GOT3 (cell line): ENCODE measurements around the gene RBM47.
"Not testable (repeated sequence)": the region's sequence is repeated elsewhere in the genome, so short reads cannot be mapped to it uniquely, and the experiment has no call there.

Experiments
- DNase-seq: peaks from one replicate; lab custom pipeline; 2025; ENCODE audit warnings: mixed read lengths; lab: John Stamatoyannopoulos, UW

Gene RBM47

DNA sequence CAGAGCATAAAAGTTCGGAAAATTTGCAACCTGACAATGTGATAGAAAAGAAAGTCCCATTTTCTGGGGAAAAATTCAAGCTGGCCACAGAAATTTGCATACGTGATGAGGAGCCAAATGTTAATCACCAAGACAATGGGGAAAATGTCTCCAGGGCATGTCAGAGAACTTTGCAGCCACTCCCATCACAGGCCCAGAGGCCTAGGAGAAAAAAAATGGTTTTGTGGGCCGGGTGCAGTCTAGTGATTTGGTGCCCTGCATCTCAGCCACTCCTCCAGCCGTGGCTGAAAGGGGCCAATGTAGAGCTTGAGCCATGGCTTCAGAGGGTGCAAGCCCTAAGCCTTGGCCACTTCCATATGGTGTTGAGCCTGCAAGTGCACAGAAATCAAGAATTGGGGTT, 223.3 kb downstream of the RBM47 start:
- no peak for DNase-seq

DNA sequence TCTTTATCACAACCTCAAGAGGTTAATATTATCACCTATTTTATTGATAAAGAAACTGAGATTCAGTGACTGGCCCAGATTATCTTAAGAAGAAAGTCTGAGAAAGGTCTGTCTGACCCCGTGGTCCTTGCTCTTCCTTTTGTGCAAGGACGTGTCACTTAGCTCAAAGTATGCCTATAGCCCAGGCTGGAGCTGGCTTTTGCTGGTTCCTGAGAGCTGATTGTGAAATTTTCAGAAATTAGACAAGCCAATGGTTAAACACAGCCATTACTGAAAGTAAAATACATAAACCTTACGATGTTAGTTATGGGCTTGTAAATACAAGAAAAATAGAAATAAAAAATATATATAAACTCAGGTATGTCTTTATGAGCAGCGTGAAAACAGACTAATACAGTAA, 224.5 kb downstream of the RBM47 start:
- no peak for DNase-seq

DNA sequence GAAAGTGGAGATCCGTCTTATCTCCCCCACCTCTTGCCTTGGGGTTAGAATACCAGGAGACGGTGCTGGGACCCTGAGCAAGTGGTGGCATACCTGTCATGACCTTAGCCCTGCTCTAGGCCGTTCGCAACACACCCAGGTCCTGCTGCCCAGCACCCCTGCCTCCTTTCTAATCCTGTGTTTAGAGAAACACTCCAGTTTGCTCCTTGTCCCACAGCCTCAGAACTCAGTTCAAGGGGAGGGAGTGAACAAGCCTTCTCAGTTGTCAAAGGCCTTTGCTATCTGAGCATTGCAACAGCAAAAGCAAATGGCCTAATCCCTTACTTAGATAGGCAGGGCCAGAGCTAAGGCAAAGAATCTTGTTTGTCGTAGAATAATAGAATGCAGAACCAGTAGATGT, 226.6 kb downstream of the RBM47 start:
- DNase-seq, result no peak

DNA sequence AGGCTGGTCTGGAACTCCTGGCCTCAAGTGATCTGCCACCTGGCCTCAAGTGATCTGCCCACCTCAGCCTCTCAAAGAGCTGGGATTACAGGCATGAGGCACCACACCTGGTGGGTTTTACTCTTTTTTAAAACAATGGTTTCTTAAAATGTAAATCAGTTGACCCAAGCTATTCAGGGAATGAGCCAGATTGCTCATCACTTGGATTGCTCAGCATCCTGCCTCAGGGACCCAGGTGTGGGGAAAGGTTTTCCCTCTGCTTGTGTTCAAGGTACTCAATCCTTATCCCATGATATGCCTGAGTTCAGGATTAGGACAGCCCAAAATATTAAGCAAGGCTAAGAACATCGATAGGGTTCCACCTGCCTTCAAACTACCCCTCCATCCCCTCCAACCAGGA, 227.1 kb downstream of the RBM47 start:
- DNase-seq, result no peak

DNA sequence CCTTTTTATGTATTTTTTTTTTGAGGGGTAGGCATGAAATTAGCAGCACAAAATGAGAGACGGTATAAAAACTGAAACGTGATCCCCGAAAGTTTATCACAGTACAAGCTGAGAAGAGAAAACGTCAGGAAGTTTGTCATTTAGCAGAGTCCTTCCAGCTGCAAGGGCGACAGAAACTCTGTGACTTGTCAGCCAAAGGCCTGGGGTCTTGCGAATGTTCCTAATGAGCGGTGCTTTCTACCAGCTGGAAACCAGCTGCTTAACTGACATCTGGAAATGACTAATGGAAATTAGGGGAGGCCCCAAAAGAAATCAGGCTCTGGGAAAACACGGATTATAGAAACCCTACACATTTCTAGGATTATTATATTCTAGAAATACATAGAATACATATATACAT, 228.0 kb downstream of the RBM47 start:
- DNase-seq, result no peak

DNA sequence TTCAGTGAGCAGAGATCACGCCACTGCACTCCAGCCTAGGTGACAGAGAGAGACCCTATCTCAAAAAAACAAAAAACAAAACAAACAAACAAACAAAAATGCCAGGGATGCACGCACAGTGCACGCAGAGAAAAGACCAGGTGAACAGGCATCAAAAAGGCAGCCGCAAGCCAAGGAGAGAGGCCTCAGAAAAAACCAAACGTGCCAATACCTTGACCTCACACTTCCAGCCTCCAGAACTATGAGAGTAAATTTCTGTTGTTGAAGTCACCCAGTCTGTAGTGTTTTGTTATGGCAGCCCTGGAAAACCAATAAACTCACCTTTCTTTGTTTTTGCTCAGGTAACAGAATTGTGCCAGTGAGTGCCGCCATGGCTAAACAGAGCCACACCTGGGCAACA, 228.6 kb downstream of the RBM47 start:
- no peak for DNase-seq

DNA sequence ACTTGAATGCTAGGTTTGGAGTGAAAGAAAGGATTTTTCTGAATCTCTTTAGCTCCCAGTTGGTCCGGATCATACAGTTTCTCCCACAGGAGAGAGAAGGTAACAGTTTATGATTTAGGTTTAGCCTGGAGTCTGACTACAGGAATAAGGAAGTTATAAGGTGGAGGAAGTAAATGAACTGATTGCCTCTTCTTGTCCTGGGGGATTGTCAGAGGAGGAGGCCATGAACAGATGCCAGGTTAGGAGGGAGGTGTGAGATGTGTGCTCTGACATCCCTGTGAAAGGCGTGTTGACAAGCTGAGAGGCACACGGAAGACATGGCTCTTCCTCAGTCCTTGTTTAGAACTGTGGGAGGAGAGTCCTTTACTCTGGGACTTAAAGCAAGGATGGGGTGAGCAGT, 230.1 kb downstream of the RBM47 start:
- no peak for DNase-seq

DNA sequence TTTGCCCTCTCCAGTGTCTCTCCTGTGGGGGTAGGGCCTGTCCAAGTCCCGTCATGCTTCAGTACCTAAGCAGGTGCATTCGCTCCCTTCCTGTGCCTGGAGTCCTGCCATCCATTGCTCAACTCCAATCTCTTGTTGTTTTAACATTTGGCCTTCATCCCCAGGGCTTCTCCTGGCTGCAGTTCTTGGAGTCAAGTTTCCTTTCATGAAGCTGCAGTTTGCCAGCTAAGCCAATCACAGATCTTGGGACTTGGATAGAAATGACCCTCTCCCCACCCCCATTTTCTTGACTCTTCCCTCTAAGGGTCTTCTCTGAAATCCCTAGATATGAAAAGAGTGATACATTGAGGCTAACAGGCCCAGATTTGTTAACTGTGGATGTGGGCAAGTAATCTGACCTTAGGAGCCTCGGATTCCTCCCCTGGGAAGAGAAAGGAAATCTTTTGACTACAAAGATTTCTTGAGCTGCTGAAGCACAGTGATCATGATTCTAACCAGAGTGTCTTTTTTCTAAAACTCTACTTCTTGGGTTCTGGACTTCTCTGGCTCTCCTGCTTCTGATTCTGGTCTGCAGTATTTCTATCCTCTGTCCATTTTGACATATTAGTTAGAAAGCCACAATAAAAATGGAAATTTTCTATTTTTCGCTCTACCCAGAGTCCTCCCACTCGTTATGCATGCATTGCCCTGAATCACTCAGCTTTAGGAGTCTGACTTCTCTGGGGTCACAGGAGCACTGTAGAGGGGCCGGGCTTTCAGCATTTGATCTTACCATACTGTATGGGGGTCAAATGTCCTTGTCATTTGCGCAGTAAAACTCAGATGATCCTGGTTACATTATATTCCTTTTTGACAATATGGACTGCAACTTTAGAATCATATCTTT, 233.5 kb downstream of the RBM47 start:
- DNase-seq, result no peak

DNA sequence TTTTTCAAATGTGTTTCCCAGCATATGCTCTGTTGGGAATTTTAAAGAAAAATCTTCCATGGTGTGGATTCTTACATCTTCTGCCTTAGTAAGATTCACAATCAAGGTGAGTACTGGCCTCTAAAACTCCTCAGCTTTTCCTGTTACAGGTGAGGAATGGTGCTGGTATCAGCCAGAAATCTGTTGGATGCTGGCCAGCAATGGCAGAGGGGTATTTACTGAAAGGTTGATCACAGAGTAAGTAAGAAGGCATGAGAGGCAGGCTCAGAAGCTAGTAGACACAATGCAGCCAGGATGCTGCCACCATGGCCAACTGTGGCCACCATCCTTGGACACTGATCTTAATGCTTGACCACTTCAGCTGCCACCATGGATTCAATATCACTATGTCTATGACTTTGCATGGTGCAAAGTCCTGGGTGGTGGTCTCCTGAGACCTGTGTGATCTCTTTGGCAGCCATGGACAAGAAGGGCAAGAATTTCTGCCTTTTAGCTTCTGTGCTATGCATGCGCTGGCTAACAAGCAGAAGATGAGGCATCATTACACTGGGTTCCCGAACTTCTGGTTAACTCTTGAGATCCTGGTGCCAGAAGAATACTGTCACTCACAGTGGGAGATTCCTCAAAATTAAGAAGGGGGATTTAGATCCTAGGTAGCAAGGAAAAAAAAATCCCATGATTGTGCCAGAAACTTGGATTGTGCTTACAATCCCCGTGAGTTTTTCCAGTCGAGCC, 234.3 kb downstream of the RBM47 start:
- no peak for DNase-seq

DNA sequence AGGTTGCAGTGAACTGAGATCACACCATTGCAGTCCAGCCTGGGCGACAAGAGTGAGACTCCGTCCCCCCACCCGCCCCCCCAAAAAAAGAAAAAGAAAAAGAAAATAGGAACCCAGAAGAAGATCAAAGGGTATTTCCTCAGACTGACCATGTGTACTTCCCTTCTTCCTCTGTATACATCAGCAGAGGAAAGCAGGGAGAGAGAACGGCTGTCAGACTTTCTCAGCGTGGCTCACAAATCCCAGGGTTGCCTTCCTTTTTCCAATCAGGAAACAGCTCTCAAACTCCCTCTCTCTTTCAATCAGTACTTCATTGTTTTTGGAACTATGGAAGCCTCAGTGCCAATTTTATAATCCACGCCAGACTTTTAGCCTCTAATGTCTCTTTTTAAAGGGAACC, 235.4 kb downstream of the RBM47 start:
- no peak for DNase-seq

DNA sequence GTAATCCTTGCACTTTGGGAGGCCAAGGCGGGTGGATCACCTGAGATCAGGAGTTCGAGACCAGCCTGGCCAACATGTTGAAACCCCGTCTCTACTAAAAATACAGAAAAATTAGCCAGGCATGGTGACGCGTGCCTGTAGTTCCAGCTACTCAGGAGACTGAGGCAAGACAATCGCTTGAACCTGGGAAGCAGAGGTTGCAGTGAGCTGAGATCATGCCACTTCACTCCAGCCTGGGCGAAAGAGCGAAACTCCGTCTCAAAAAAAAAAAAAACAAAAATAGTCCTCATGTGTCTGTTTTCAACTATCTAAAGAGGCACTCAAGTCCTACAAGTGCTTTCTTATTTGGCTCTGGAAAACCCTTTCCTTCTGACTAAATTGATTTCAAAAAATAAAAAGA, 237.4 kb downstream of the RBM47 start:
- DNase-seq, result not testable (repeated sequence)

DNA sequence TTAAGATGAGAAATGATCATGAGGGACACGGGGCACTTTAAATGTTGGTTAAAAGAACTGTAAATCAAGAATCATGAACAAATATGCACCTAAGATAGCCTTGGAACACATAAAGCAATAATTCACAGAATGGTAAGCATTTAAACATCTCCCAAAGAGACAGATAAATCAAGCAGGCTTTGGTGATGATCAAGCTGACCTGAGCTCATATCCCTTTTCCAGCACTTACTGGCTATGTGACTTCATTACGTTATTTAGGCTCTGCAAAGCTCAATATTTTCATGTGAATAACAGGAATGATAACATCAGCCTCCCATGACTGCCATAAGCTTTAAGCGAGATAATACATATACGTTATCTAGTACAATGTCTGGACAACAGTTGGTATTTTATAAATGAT, 239.7 kb downstream of the RBM47 start:
- DNase-seq, result no peak

DNA sequence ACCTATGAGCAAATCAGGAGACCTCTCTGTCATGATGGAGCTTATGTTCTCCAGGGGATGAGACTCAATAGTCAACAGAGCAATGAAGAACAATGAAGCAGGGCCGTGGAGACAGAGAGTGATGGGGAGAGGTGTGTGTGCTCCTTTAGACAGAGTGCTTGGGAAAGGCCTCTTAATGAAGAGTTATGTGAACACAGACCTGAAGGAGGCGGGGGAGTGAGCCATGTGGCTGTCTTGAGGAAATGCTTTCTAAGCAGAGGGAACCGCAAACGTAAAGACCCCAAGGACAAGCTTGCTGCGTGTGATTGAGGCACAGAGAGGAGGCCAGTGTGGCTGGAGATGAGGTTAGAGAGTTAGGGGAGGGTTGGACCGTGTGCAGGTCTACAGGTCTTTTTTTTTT, 241.4 kb downstream of the RBM47 start:
- no peak for DNase-seq

DNA sequence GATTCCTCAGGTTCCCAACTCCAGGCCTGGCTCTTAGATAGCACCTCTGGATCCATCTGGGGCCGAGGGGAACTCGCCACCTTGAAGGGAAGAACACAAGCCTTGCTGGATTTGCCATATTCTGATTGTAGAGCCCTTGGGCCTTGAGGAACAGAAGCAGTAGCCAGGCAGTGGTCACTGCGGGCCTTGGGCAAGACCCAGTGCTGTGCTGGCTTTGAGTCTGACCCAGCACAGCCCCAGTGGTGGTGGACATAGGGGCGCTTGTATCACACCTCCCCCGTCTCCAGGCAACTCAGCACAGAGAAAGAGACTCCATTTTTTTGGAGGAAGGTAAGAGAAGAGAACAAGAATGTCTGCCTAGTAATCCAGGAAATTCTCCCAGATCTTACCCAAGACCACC, 249.0 kb downstream of the RBM47 start:
- DNase-seq, result no peak

DNA sequence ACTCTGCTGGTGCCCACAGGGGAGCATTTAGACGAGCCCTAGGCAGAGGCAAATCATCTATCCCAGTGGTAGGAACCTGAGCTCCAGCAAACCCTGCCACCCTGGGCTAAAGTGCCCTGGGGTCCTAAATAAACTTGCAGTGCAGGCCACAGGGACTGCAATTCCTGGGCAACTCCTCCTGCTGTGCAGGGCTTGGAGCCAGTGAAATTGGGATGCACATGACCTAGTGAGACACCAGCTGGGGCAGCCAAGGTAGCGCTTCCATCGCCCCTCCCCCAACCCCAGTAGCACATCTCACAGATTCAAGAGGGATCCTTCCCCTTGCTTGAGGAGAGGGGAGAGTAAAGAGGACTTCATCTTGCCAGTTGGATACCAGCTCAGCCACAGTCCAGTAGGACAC, 250.4 kb downstream of the RBM47 start:
- DNase-seq, result no peak

DNA sequence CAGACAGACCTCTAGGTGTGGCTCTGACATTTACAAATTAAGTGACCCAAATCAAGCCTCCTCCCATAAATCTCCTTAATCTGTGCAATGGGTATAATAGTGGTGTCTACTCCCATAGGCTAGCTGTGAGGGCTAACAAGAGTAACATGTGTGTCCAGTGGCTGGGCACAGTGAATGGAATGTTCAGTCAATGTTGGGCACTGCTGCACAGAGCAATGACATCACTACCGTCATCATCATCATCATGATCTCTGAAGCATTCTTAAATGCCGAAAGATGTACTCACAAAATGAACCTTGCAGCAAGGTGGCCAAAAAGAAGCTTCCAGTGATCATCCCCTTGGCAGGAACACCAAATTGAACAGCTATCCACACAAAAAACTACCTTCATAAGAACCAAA, 251.0 kb downstream of the RBM47 start:
- DNase-seq, result no peak

DNA sequence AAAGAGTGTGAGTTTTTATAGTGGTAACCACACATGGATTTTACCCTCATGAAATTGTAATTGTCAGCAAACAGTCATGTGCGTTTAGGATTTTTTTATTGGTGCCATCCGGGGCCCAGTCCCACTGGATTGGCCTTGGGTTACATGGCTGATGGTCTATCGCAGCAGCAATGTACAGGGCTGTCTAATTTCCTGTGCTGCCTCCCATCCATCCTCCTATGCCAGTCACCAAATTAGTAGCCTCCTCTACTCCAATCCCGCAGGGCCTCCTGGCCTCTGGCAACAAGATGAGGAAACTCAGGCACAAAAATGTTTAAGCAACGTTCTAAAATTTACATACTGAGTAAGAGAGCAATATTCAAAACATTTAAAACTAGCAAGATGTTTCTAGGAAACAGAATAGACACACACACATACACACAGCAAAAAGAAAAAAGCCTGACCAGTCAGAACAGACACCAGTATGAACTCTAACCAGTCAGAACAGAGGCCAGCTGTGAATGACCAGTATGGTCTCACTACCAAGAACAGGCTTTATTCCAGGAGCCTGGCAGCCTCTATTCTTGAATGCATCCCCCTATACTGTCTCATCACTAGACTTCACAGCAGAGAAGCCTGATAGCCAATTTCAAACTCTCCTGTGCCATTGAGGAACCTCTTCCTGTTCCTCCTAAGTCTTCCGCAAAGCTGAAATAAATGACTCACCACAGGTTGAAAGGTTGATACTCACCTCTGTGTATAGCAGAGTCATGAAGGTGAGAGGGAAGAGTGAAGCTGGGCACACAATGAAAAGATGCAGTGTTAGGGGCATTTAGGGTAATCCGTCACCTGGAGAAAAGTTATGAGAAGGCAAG, 251.9 kb downstream of the RBM47 start:
- DNase-seq, result no peak

DNA sequence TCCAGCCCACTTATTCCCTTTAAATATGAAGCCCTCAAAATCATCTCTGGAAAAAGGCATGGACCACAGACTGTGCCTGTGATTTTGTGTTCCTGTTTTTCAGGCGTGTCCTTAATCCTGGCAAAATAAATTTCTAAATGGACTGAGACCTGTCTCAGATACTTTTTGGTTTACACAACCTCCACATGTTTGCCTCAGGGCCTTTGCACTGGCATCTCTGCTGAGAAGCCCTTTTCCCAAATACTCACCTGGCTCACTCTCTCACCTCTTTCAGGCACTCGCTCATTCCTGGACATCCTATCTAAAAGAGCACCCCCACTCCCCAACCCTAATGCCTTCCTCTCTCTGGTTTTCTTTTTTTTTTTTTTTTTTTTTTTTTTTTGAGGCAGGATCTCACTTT, 254.0 kb downstream of the RBM47 start:
- no peak for DNase-seq

DNA sequence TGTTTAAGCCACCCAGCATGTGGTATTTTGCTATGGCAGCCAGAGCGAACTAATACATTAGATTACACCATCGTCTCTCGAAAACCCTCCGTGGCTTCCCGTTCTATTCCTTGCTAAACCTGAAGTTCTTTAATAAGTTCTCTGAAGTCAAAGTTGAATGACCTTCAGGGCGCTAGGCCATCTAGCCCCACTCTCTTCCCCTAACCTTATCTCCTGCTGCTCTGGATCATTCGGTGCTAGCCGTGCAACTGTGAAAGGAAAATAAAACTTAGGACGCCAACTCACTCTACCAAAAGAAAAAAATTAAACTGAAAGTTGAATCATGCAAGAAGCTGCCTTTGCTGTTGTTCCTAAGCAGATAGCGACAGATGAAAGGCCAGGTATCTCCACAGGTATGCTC, 254.6 kb downstream of the RBM47 start:
- no peak for DNase-seq

DNA sequence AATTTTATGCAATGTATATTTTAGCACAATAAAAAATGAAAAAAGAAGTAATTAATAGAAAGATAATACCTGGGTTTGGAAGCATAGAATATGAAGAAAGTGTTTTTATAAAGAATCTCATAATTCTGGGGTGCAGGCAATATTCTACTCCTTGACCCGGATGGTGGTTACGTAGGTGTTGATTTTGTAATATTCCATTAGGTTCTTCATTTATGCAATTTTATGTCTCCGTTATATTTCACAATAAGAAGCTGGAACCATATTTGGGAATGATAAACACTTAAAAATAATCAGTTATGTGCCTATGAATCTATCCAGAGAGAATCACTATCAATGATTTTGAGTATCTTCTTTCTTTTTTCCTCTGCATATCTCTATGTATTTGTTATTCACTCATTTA, 256.0 kb downstream of the RBM47 start:
- no peak for DNase-seq
